HepG2 (cell line): ENCODE data around the gene SULT1A3. TPM values are rescaled to one million over a fixed set of nuclear protein-coding genes. Genes with fewer than 3 reads are reported as not detected.
"Not testable (repeated sequence)": the region's sequence is repeated elsewhere in the genome, so short reads cannot be mapped to it uniquely, and the experiment has no call there.

Experiments used
- ATAC-seq: fragments of 200-7000 bp; cut with Tn5 transposase; 3 replicates; pipeline ENCODE4 v1.9.1; 2020; ENCODE audit warnings: mild to moderate bottlenecking, moderate library complexity
- Bru-seq: library from RNA; stranded (reverse); fragments of 400-500 nt; gene quantifications from one replicate; lab custom pipeline; 2021; lab: Mats Ljungman, UMichigan
- BruChase-seq, 2 experiments: library from RNA; stranded (reverse); fragments of 400-500 nt; gene quantifications; one replicate each; lab custom pipeline; 2021; lab: Mats Ljungman, UMichigan
- BruUV-seq: library from RNA; stranded (reverse); fragments of 400-500 nt; replicated peaks from 2 replicates; lab custom pipeline; 2021; lab: Mats Ljungman, UMichigan
- CTCF ChIA-PET: fragments of 300-600 bp; formaldehyde crosslinking; extraction: SDS; loops from one replicate; lab custom pipeline; 2021; ENCODE audit warnings: low total read pairs, inconsistent platforms, low intra/inter-chr PET ratio; lab: Yijun Ruan, JAX
- POLR2A ChIA-PET: fragments of 350-600 bp; sonication (Branson Sonifier 250); formaldehyde crosslinking; loops from one replicate; lab custom pipeline; 2020; ENCODE audit warnings: antibody characterized with exemption, inconsistent platforms; lab: Yijun Ruan, JAX
- DNase-seq: peaks from one replicate; pipeline ENCODE4 v3.0.0-alpha.2; 2015; ENCODE audit warnings: low spot score
- FAIRE-seq: peaks from 3 replicates; lab custom pipeline; 2011; peaks lifted over from hg19 to GRCh38; lab: Jason Lieb, UNC
- H2AFZ ChIP-seq: one replicate; pipeline ENCODE4 v1.6.1; 2011; ENCODE audit warnings: low read length, inconsistent platforms
- H3K27ac ChIP-seq: fragments of 300-600 bp; 3 replicates; pipeline ENCODE4 v1.8.0; 2011; ENCODE audit warnings: mixed run types, mild to moderate bottlenecking, mixed read lengths, low read length, inconsistent platforms; ENCODE audit not compliant: insufficient read depth; ENCODE audit errors: extremely low read length
- H3K27me3 ChIP-seq, 2 experiments: fragments of 200-600 bp in 1 of 2; 2 replicates in 1 of 2; 3 replicates in 1 of 2; pipeline versions ENCODE4 v1.6.0 to v1.8.0; 2011; ENCODE audit warnings: low read length in 2 of 2, mild to moderate bottlenecking in 2 of 2, moderate library complexity in 2 of 2, inconsistent platforms in 1 of 2; ENCODE audit not compliant: insufficient read depth in 2 of 2, control insufficient read depth in 1 of 2
- H3K36me3 ChIP-seq, 2 experiments: fragments of 200-600 bp in 1 of 2; replicated peaks in 1 of 2; 2 replicates in 1 of 2; 3 replicates in 1 of 2; pipeline versions ENCODE4 v1.5.1 to v1.8.0; 2011; ENCODE audit warnings: low read length in 2 of 2, inconsistent platforms in 1 of 2; ENCODE audit not compliant: insufficient read depth in 2 of 2, control insufficient read depth in 1 of 2
- H3K4me1 ChIP-seq: 2 replicates; pipeline ENCODE4 v1.5.1; 2012; ENCODE audit warnings: low read length, inconsistent platforms; ENCODE audit not compliant: insufficient read depth
- H3K4me2 ChIP-seq: 2 replicates; pipeline ENCODE4 v1.6.0; 2011; ENCODE audit warnings: low read depth, low read length, inconsistent platforms
- H3K4me3 ChIP-seq, 3 experiments: fragments of 200-600 bp in 1 of 3; sonication (generic), shearing (Covaris generic) in 1 of 3; replicated peaks in 1 of 3; 2 replicates each; pipeline ENCODE4 v1.5.1; 2011 to 2016; ENCODE audit warnings: low read length in 3 of 3, inconsistent platforms in 2 of 3, low read depth in 2 of 3, mild to moderate bottlenecking in 2 of 3, control low read depth in 1 of 3, mixed read lengths in 1 of 3; ENCODE audit not compliant: insufficient read depth in 1 of 3
- H3K79me2 ChIP-seq: one replicate; pipeline ENCODE4 v1.6.1; 2011; ENCODE audit warnings: low read length, inconsistent platforms; ENCODE audit not compliant: insufficient read depth
- H3K9ac ChIP-seq: 2 replicates; pipeline ENCODE4 v1.6.0; 2011; ENCODE audit warnings: mild to moderate bottlenecking, low read depth, low read length, inconsistent platforms; ENCODE audit not compliant: insufficient read depth
- H3K9me3 ChIP-seq: 2 replicates; pipeline ENCODE4 v1.5.1; 2012; ENCODE audit warnings: mild to moderate bottlenecking, low read length
- H4K20me1 ChIP-seq: 2 replicates; pipeline ENCODE4 v1.6.0; 2011; ENCODE audit warnings: inconsistent platforms, mild to moderate bottlenecking, low read length, moderate library complexity; ENCODE audit not compliant: insufficient read depth
- CSRNP2 ChIP-seq: sonication (generic); formaldehyde crosslinking; conservative IDR thresholded peaks from 2 replicates; pipeline ENCODE4 v1.8.0; 2022; ENCODE audit warnings: low read depth, missing genetic modification reagents
- MAF1 ChIP-seq: sonication (generic); formaldehyde crosslinking; IDR thresholded peaks from 2 replicates; pipeline ENCODE4 v1.5.0; 2020; ENCODE audit warnings: missing genetic modification reagents, borderline replicate concordance
- PATZ1 ChIP-seq: sonication (generic); formaldehyde crosslinking; IDR thresholded peaks from 2 replicates; pipeline ENCODE4 v1.4.0; 2020; ENCODE audit warnings: missing genetic modification reagents
- ZNF75D ChIP-seq: sonication (generic); formaldehyde crosslinking; IDR thresholded peaks from 2 replicates; pipeline ENCODE4 v1.8.1; 2023; ENCODE audit warnings: missing genetic modification reagents, mild to moderate bottlenecking, borderline replicate concordance
- WGBS: methylation state at CpG from one replicate; pipeline ENCODE4 v1.1.6; 2017; ENCODE audit warnings: low lambda C conversion rate; 5-methylcytosine and 5-hydroxymethylcytosine counted together
- in situ Hi-C: cut with HindIII; loops from 2 replicates; pipeline ENCODE4 v1.10.0; 2017; ENCODE audit warnings: low pct_unique_long_range_greater_than_20kb; ENCODE audit not compliant: extremely low pct_ligation_motif_present
- intact Hi-C: fragments of 100-400 bp; cut with micrococcal nuclease; formaldehyde crosslinking; loops from one replicate; pipeline ENCODE4 v1.10.0; 2022; ENCODE audit not compliant: unreplicated experiment
- long read RNA-seq, 2 experiments: library from RNA in 1 of 2; library from polyadenylated mRNA in 1 of 2; stranded (forward) in 1 of 2; unstranded in 1 of 2; transcript quantifications; one replicate each; pipeline ENCODE4 v2.0.0, GENCODE V29; 2019 to 2022
- polyA minus RNA-seq, 3 experiments: library from RNA; depleted of rRNA, polyadenylated mRNA; stranded (reverse); fragments of >200 nt; gene quantifications; 2 replicates each; pipeline ENCODE4 v1.2.3, GENCODE V29; 2011; ENCODE audit warnings: low replicate concordance in 1 of 3
- polyA plus RNA-seq, 8 experiments: library from polyadenylated mRNA; depleted of rRNA in 3 of 8; stranded (reverse) in 7 of 8; unstranded in 1 of 8; fragments of >200 nt; fragmentation: Illumina TruSeq in 4 of 8; extraction: Trizol in 4 of 8; gene quantifications; 2 replicates each; pipeline versions ENCODE4 v1.2.1 to v1.2.3, GENCODE V29; 2011 to 2016; ENCODE audit warnings: low read depth in 4 of 8, missing spikeins in 1 of 8, mixed read lengths in 1 of 8; ENCODE audit not compliant: insufficient read depth in 1 of 8
- total RNA-seq, 5 experiments: library from RNA; depleted of rRNA; stranded (reverse); fragments of >200 nt; fragmentation: Illumina TruSeq; extraction: Trizol; gene quantifications; 2 replicates each; pipeline ENCODE4 v1.2.3, GENCODE V29; 2016; ENCODE audit warnings: low read depth in 1 of 5

SULT1A3 gene
- total RNA-seq (2016; rRNA removed; fragmentation: Illumina TruSeq; extraction: Trizol) (20.7 and 28.3 TPM in 2 replicates), polyA plus RNA-seq (2011; rRNA removed) (15.4 and 21.0 TPM in 2 replicates), polyA minus RNA-seq (2011; rRNA and poly(A)+ RNA removed; ENCODE audit: low replicate concordance) (17.4 and 22.3 TPM in 2 replicates), Bru-seq, nascent RNA (percentile 35 among the genes with signal in this experiment), BruChase-seq, experiment 1, labeled RNA remaining after a 6-hour chase (percentile 22 among the genes with signal in this experiment), BruChase-seq, experiment 2, labeled RNA remaining after a 2-hour chase (percentile 25 among the genes with signal in this experiment)
- 31.2 and 41.7 TPM in 2 replicates for total RNA-seq (2016; cell fraction: cytosol; rRNA removed; fragmentation: Illumina TruSeq; extraction: Trizol; ENCODE audit: low read depth)
- total RNA-seq (2016; cell fraction: insoluble cytoplasmic fraction; rRNA removed; fragmentation: Illumina TruSeq; extraction: Trizol), result 26.1 and 29.0 TPM in 2 replicates
- 40.2 and 51.3 TPM in 2 replicates for total RNA-seq (2016; cell fraction: membrane; rRNA removed; fragmentation: Illumina TruSeq; extraction: Trizol)
- total RNA-seq (2016; cell fraction: nucleus; rRNA removed; fragmentation: Illumina TruSeq; extraction: Trizol), result 33.7 and 38.6 TPM in 2 replicates
- 6.9 and 7.9 TPM in 2 replicates for polyA plus RNA-seq (2011; cell fraction: cytosol; rRNA removed)
- 48.9 and 57.0 TPM in 2 replicates for polyA plus RNA-seq (2011; cell fraction: nucleus; rRNA removed)
- 5.8 and 11.3 TPM in 2 replicates for polyA plus RNA-seq (2012)
- 22.7 and 37.8 TPM in 2 replicates for polyA plus RNA-seq (2016; cell fraction: cytosol; fragmentation: Illumina TruSeq; extraction: Trizol; ENCODE audit: low read depth)
- polyA plus RNA-seq (2016; cell fraction: insoluble cytoplasmic fraction; fragmentation: Illumina TruSeq; extraction: Trizol; ENCODE audit: low read depth), result 91.2 and 105 TPM in 2 replicates
- 42.3 and 49.8 TPM in 2 replicates for polyA plus RNA-seq (2016; cell fraction: membrane; fragmentation: Illumina TruSeq; extraction: Trizol; ENCODE audit: low read depth)
- polyA plus RNA-seq (2016; cell fraction: nucleus; fragmentation: Illumina TruSeq; extraction: Trizol; ENCODE audit: insufficient read depth, low read depth), result 122 and 125 TPM in 2 replicates
- polyA minus RNA-seq (2011; cell fraction: cytosol; rRNA and poly(A)+ RNA removed), result 4.7 and 4.8 TPM in 2 replicates
- 13.1 and 14.5 TPM in 2 replicates for polyA minus RNA-seq (2011; cell fraction: nucleus; rRNA and poly(A)+ RNA removed)
- long read RNA-seq, experiment 1, transcript SULT1A3-201 (8 exons, 1,097 nt), result major isoform, 77 of 93 reads
- long read RNA-seq, experiment 1, partial matches to known transcripts, result 0 of 93 reads
- long read RNA-seq, experiment 1, other reads (novel, unspliced or antisense), result 12 of 93 reads
- long read RNA-seq, experiment 2, transcript SULT1A3-201 (8 exons, 1,097 nt), result major isoform, 104 of 104 reads
- long read RNA-seq, experiment 2, partial matches to known transcripts, result 0 of 104 reads
- long read RNA-seq, experiment 2, other reads (novel, unspliced or antisense), result 0 of 104 reads

GRCh38 chr16:30199049-30199448 is at the start of gene SULT1A3:
Gene SULT1A3, plus strand, starts transcription at chr16:30199255. Its CDS starts 1,474 bp downstream, at chr16:30200729.
- CTCF ChIA-PET, H3K27ac ChIP-seq, H3K9me3 ChIP-seq, DNase-seq, intact Hi-C loops, H3K4me2 ChIP-seq, in situ Hi-C loops, H3K79me2 ChIP-seq, FAIRE-seq, H3K36me3 ChIP-seq, H3K4me1 ChIP-seq, H3K4me3 ChIP-seq, H2AFZ ChIP-seq, H3K9ac ChIP-seq, H4K20me1 ChIP-seq, POLR2A ChIA-PET, H3K27me3 ChIP-seq: not testable (repeated sequence)
- BruUV-seq, result TSS peak; percentile 99
- ATAC-seq, result peak; percentile 51
- no CpG with 5 or more reads among the region's 3 CpGs for WGBS

- no peaks in the 10 kb centered on the region for H3K79me2 ChIP-seq
- intact Hi-C loops, result no loop called here
- H3K9ac ChIP-seq, result no peak overlapping the region
- CTCF ChIA-PET, result no interaction called here
- ATAC-seq (no peak), DNase-seq (no peak), FAIRE-seq (no peak)
- peaks cover 34% of the 10 kb centered on the region for H3K4me1 ChIP-seq
- H4K20me1 ChIP-seq, result no peaks in the 10 kb centered on the region
- no TSS peak for BruUV-seq
- WGBS, result 43% methylated on average over 7 of the region's 7 CpGs
- H3K4me2 ChIP-seq, result 0 out of 2 replicates have a peak overlapping the region, but pooled peaks have one; percentile 24
- TF ChIP-seq CSRNP2 (no peak), MAF1 (no peak), ZNF75D (CRISPR knock-in tag) (no peak), PATZ1 (CRISPR knock-in tag) (no peak)
- no peaks in the 10 kb centered on the region for H3K36me3 ChIP-seq
- no peak overlapping the region for H2AFZ ChIP-seq
- H3K27me3 ChIP-seq, result no peaks in the 10 kb centered on the region
- POLR2A ChIA-PET, result interaction anchor here (0.6 to 1.8 kb wide), 5 partner anchors 11 to 38 kb away, joined by 3 to 12 read pairs (median 4); no protein-coding TSS in a partner anchor
- H3K4me3 ChIP-seq, result no peak overlapping the region
- peaks cover 13% of the 10 kb centered on the region for H3K9me3 ChIP-seq
- in situ Hi-C loops, result no loop called here
- no peak overlapping the region for H3K27ac ChIP-seq
Observed at GRCh38 chr16:30151091-30151490, 48.0 kb upstream of the SULT1A3 start.
